Trophoblast cell (in vitro differentiated cells and primary cell): ENCODE results near the gene HOXB1.

ENCODE experiments used
- DNase-seq, 2 donors: peaks; one replicate each; pipeline ENCODE4 v3.0.0-alpha.2; 2016
- H2AFZ ChIP-seq: 2 replicates; pipeline ENCODE4 v1.6.1; 2013; ENCODE audit warnings: low read length, moderate library complexity, mild to moderate bottlenecking; ENCODE audit not compliant: insufficient read depth, poor library complexity
- H2AK5ac ChIP-seq: 2 replicates; pipeline ENCODE4 v1.6.1; 2013; ENCODE audit warnings: mild to moderate bottlenecking, low read length
- H2BK120ac ChIP-seq: 2 replicates; pipeline ENCODE4 v1.6.1; 2013; ENCODE audit warnings: low read length, mild to moderate bottlenecking, moderate library complexity; ENCODE audit not compliant: insufficient read depth, poor library complexity
- H2BK12ac ChIP-seq: 2 replicates; pipeline ENCODE4 v1.6.1; 2013; ENCODE audit warnings: mild to moderate bottlenecking, low read length, moderate library complexity
- H2BK5ac ChIP-seq: 2 replicates; pipeline ENCODE4 v1.6.1; 2013; ENCODE audit warnings: low read length, low read depth, moderate library complexity, mild to moderate bottlenecking; ENCODE audit not compliant: poor library complexity
- H3K14ac ChIP-seq: 2 replicates; pipeline ENCODE4 v1.6.1; 2013; ENCODE audit warnings: mild to moderate bottlenecking, low read length
- H3K18ac ChIP-seq: 2 replicates; pipeline ENCODE4 v1.6.1; 2013; ENCODE audit warnings: mild to moderate bottlenecking, low read length
- H3K23ac ChIP-seq: 2 replicates; pipeline ENCODE4 v1.6.1; 2013; ENCODE audit warnings: low read length
- H3K27ac ChIP-seq: 2 replicates; pipeline ENCODE4 v1.5.1; 2013; ENCODE audit warnings: low read depth, mild to moderate bottlenecking, inconsistent platforms, low read length, moderate library complexity
- H3K27me3 ChIP-seq: 2 replicates; pipeline ENCODE4 v1.6.1; 2013; ENCODE audit warnings: inconsistent platforms, mild to moderate bottlenecking, low read length, moderate library complexity; ENCODE audit not compliant: insufficient read depth
- H3K36me3 ChIP-seq, 2 experiments: 1 replicate in 1 of 2; 2 replicates in 1 of 2; pipeline ENCODE4 v1.6.1; 2013; ENCODE audit warnings: low read length in 2 of 2, mild to moderate bottlenecking in 2 of 2, moderate library complexity in 1 of 2; ENCODE audit not compliant: insufficient read depth in 2 of 2, control insufficient read depth in 1 of 2
- H3K4ac ChIP-seq: 2 replicates; pipeline ENCODE4 v1.6.1; 2013; ENCODE audit warnings: low read depth, mild to moderate bottlenecking, low read length, moderate library complexity
- H3K4me1 ChIP-seq, 2 experiments: 1 replicate in 1 of 2; 2 replicates in 1 of 2; pipeline ENCODE4 v1.6.1; 2013; ENCODE audit warnings: low read length in 2 of 2, mild to moderate bottlenecking in 2 of 2, moderate library complexity in 1 of 2; ENCODE audit not compliant: insufficient read depth in 2 of 2, control insufficient read depth in 1 of 2
- H3K4me2 ChIP-seq: 2 replicates; pipeline ENCODE4 v1.6.1; 2013; ENCODE audit warnings: inconsistent platforms, mild to moderate bottlenecking, low read length, moderate library complexity
- H3K4me3 ChIP-seq: 2 replicates; pipeline ENCODE4 v1.5.1; 2013; ENCODE audit warnings: mild to moderate bottlenecking, low read depth, low read length, inconsistent platforms
- H3K79me1 ChIP-seq: one replicate; pipeline ENCODE4 v1.6.1; 2013; ENCODE audit warnings: low read length
- H3K79me2 ChIP-seq: 2 replicates; pipeline ENCODE4 v1.6.1; 2013; ENCODE audit warnings: low read length, mild to moderate bottlenecking; ENCODE audit not compliant: control insufficient read depth, insufficient read depth, poor library complexity
- H3K9ac ChIP-seq: 2 replicates; pipeline ENCODE4 v1.6.1; 2013; ENCODE audit warnings: mild to moderate bottlenecking, low read length
- H3K9me3 ChIP-seq: 2 replicates; pipeline ENCODE4 v1.6.1; 2013; ENCODE audit warnings: low read depth, mild to moderate bottlenecking, control low read depth, inconsistent platforms, low read length; ENCODE audit not compliant: insufficient read depth
- H4K12ac ChIP-seq: 2 replicates; pipeline ENCODE4 v1.6.1; 2013; ENCODE audit warnings: low read depth, mild to moderate bottlenecking, low read length, moderate library complexity
- H4K8ac ChIP-seq: 2 replicates; pipeline ENCODE4 v1.6.1; 2013; ENCODE audit warnings: low read depth, mild to moderate bottlenecking, low read length, moderate library complexity
- H4K91ac ChIP-seq: one replicate; pipeline ENCODE4 v1.6.1; 2013; ENCODE audit warnings: low read depth, mild to moderate bottlenecking, low read length, moderate library complexity
- WGBS: extraction: QIAGEN DNeasy Blood & Tissue Kit; methylation state at CpG from one replicate; pipeline ENCODE4 v1.1.7; 2013; ENCODE audit warnings: missing lambda C conversion rate; ENCODE audit not compliant: insufficient read length, insufficient coverage; ENCODE audit errors: extremely low coverage; 5-methylcytosine and 5-hydroxymethylcytosine counted together

The HOXB1 gene

GRCh38 chr17:48563385-48563838 lies 32.6 kb upstream of the HOXB1 start:
- Histone ChIP-seq H3K23ac (peak overlapping the region; percentile 77), H3K27ac (no peak overlapping the region), H3K79me1 (peaks cover 3% of the 10 kb centered on the region), H4K12ac (no peak overlapping the region), H3K79me2 (no peaks in the 10 kb centered on the region), H3K4ac (no peak overlapping the region), H3K18ac (no peak overlapping the region), H3K4me2 (no peak overlapping the region), H3K4me1 (peaks cover 7 to 11% of the 10 kb centered on the region in 2 experiments), H4K91ac (no peak overlapping the region), H2BK5ac (no peak overlapping the region), H3K4me3 (no peak overlapping the region), H4K8ac (no peak overlapping the region), H3K9me3 (peaks cover 7% of the 10 kb centered on the region), H2BK12ac (no peak overlapping the region), H2AK5ac (no peak overlapping the region), H3K14ac (no peak overlapping the region), H3K36me3 (peaks cover 0 to 2% of the 10 kb centered on the region in 2 experiments), H2AFZ (no peak overlapping the region), H2BK120ac (no peak overlapping the region), H3K27me3 (peaks cover 13% of the 10 kb centered on the region), H3K9ac (no peak overlapping the region)
- no CpG with 5 or more reads among the region's 6 CpGs for whole genome bisulfite sequencing
- DNase-seq: no peak

- H2AK5ac ChIP-seq: no peak overlapping the region
- no peak overlapping the region for H3K14ac ChIP-seq
- no peak overlapping the region for H2BK120ac ChIP-seq
- H3K9me3 ChIP-seq: peaks cover 7% of the 10 kb centered on the region
- no peak overlapping the region for H4K91ac ChIP-seq
- H2BK12ac ChIP-seq: no peak overlapping the region
- H3K4me2 ChIP-seq: no peak overlapping the region
- H4K8ac ChIP-seq: no peak overlapping the region
- WGBS: no CpG with 5 or more reads among the region's 5 CpGs
- no peak for DNase-seq
- no peak overlapping the region for H3K18ac ChIP-seq
- no peak overlapping the region for H3K9ac ChIP-seq
- peaks cover 6 to 10% of the 10 kb centered on the region in 2 experiments for H3K4me1 ChIP-seq
- H3K4me3 ChIP-seq: no peak overlapping the region
- no peak overlapping the region for H3K23ac ChIP-seq
- H2AFZ ChIP-seq: no peak overlapping the region
- H3K27ac ChIP-seq: no peak overlapping the region
- H3K79me1 ChIP-seq: peaks cover 3% of the 10 kb centered on the region
- H3K27me3 ChIP-seq: peaks cover 13% of the 10 kb centered on the region
- H4K12ac ChIP-seq: no peak overlapping the region
- no peak overlapping the region for H3K4ac ChIP-seq
- H2BK5ac ChIP-seq: no peak overlapping the region
- H3K36me3 ChIP-seq: peaks cover 0 to 2% of the 10 kb centered on the region in 2 experiments
- H3K79me2 ChIP-seq: no peaks in the 10 kb centered on the region
Measured at GRCh38 chr17:48562934-48563333, 32.1 kb upstream of the HOXB1 start.

GRCh38 chr17:48561884-48562810 lies 31.3 kb upstream of the HOXB1 start:
- H3K14ac ChIP-seq: no peak overlapping the region
- H3K79me1 ChIP-seq: peaks cover 3% of the 10 kb centered on the region
- H3K4me2 ChIP-seq: no peak overlapping the region
- H3K18ac ChIP-seq: no peak overlapping the region
- H4K12ac ChIP-seq: no peak overlapping the region
- H3K4me1 ChIP-seq: peaks cover 8 to 14% of the 10 kb centered on the region in 2 experiments
- H3K23ac ChIP-seq: no peak overlapping the region
- H3K27me3 ChIP-seq: peaks cover 11% of the 10 kb centered on the region
- no peak overlapping the region for H4K91ac ChIP-seq
- no peak overlapping the region for H2BK5ac ChIP-seq
- no peak overlapping the region for H3K27ac ChIP-seq
- H3K9me3 ChIP-seq: peaks cover 7% of the 10 kb centered on the region
- no peak overlapping the region for H2BK120ac ChIP-seq
- no peak overlapping the region for H2AFZ ChIP-seq
- peaks cover 3% of the 10 kb centered on the region for H3K79me2 ChIP-seq
- H2AK5ac ChIP-seq: no peak overlapping the region
- H3K4ac ChIP-seq: no peak overlapping the region
- H3K9ac ChIP-seq: no peak overlapping the region
- WGBS: no CpG with 5 or more reads among the region's 15 CpGs
- H3K4me3 ChIP-seq: no peak overlapping the region
- H2BK12ac ChIP-seq: no peak overlapping the region
- no peak overlapping the region for H4K8ac ChIP-seq
- H3K36me3 ChIP-seq: peaks cover 0 to 2% of the 10 kb centered on the region in 2 experiments
- peak in 1 of 2 donors; percentile 4 for DNase-seq

- Histone ChIP-seq H3K18ac (no peak overlapping the region), H3K14ac (no peak overlapping the region), H3K27ac (no peak overlapping the region), H4K12ac (no peak overlapping the region), H3K9ac (no peak overlapping the region), H2BK5ac (no peak overlapping the region), H3K4ac (no peak overlapping the region), H4K8ac (no peak overlapping the region), H3K79me2 (peaks cover 4% of the 10 kb centered on the region), H3K36me3 (peaks cover 0 to 2% of the 10 kb centered on the region in 2 experiments), H3K4me1 (peaks cover 13 to 15% of the 10 kb centered on the region in 2 experiments), H3K79me1 (peaks cover 5% of the 10 kb centered on the region), H3K4me2 (no peak overlapping the region), H3K23ac (no peak overlapping the region), H2BK120ac (no peak overlapping the region), H2AFZ (no peak overlapping the region), H3K27me3 (peaks cover 7% of the 10 kb centered on the region), H2AK5ac (no peak overlapping the region), H3K4me3 (no peak overlapping the region), H3K9me3 (peaks cover 7% of the 10 kb centered on the region), H2BK12ac (no peak overlapping the region), H4K91ac (no peak overlapping the region)
- no peak for DNase-seq
- WGBS: no CpG with 5 or more reads among the region's 14 CpGs
Measured at GRCh38 chr17:48559840-48560817, 29.3 kb upstream of the HOXB1 start.
